HG03095 (cell line): ENCODE measurements around the gene KIF6.

Source experiments
- ATAC-seq: cut with Tn5 transposase; IDR thresholded peaks from one replicate; pipeline ENCODE4 v1.9.1; 2021; ENCODE audit warnings: moderate library complexity; ENCODE audit not compliant: unreplicated experiment

Gene KIF6

GRCh38 chr6:39361657-39362486 lies 363.3 kb downstream of the KIF6 start:
- peak; percentile 79 for ATAC-seq

- no peak for ATAC-seq
These were observed 364.8 kb downstream of the KIF6 start for GRCh38 chr6:39360378-39360777.

- ATAC-seq, result no peak
These were observed 367.1 kb downstream of the KIF6 start for GRCh38 chr6:39357998-39358686.

GRCh38 chr6:39353698-39354315 lies 371.4 kb downstream of the KIF6 start:
- no peak for ATAC-seq

GRCh38 chr6:39350723-39351505 lies 374.3 kb downstream of the KIF6 start:
- no peak for ATAC-seq

DNA sequence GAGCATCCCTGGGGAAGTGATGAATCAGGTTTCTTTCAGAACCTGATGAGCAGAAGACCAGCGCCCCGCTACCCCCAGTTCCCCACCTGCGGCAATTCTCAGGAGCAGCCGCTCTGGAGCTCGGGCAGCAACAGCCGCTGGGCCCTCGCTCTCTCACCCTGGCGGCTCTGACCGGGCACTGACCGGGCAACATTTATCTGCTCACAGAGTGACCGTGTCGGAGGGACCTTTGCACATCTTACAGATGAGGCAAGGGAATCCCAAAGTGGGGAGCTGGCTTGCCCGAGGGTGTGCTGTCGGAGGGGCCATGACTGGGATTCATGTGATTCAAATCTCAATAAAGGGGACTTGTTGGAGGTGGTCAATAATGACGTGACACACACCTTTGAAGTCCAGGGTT lies 376.5 kb downstream of the KIF6 start:
- ATAC-seq, result no peak

GRCh38 chr6:39347906-39348585 lies 377.2 kb downstream of the KIF6 start:
- ATAC-seq, result no peak

DNA sequence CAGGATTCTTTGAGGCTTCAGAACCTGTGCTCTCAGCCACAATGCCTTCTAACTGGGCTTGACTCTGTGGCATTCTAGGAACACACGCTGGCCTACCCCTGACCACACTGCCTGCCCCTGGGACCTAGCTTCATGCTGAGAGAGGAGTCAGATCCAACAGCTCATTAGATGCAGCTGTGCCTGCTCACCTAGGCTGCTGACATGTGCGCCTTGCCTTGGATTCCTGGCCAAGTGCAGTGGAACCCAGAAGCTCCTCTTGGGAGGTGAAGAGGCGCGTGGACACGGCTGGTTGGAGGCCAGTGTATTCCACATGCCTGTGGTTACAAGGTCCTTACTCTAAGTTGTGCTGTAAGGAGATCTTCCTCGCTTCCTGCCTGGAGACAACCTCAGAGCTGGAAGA lies 378.0 kb downstream of the KIF6 start:
- ATAC-seq, result no peak

GRCh38 chr6:39344821-39345280 lies 380.4 kb downstream of the KIF6 start:
- ATAC-seq, result no peak

- ATAC-seq, result no peak
These were observed 381.8 kb downstream of the KIF6 start for GRCh38 chr6:39343396-39343870.

GRCh38 chr6:39342692-39343395 lies 382.4 kb downstream of the KIF6 start:
- ATAC-seq, result no peak

DNA sequence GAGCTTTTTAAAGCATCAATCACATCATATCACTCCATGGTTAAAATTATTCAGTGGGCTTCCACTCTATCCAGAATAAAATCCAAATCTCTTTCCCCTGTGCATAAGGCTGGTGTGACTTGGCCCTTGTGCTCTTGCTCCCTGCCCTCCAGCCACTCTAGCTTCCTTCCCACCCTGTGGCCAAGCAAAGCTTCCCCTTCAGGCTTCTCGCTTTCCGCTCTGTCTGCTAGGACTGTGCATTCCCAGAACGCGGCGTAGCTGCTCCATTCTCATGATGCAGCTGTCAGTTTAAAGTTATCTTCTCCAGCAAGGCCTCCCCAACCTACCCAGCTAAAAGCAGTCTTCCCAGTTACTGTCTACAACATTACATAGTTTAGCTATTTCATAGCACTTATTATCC lies 383.3 kb downstream of the KIF6 start:
- no peak for ATAC-seq

- no peak for ATAC-seq
These were observed 383.9 kb downstream of the KIF6 start for GRCh38 chr6:39341352-39341751.

DNA sequence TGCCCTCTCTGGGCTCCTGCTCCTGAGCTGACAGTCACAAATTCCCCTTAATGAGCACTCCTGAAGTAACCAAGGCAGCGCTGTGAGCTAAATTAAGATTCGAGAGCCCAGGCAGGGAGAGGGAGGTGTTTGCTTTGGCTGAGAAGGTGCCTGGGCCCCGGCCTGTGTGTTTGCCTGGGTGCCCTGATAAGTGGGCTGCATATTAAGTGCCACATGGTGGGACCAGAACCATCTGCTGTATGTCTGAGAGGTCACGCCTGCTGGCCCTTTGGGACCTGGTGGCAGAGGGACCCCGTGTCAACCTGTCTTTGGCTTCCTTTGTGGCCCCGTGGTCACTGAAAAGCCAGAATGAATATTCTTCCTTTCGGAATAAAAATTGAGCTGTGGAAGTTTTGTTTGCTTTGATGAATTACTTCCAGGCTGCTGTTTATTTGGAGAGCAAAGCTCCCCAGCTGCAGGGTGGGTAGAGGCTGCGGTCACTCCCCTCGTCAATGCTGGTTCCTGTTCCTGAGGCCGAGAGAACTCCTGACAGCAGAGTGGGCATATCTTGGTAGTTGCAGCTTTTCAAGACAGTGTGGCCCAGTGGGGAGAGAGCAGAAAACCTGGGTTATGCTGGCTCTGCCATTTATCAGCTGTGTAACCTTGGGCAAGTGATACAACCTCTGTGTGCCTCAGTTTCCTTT lies 385.2 kb downstream of the KIF6 start:
- ATAC-seq, result no peak

DNA sequence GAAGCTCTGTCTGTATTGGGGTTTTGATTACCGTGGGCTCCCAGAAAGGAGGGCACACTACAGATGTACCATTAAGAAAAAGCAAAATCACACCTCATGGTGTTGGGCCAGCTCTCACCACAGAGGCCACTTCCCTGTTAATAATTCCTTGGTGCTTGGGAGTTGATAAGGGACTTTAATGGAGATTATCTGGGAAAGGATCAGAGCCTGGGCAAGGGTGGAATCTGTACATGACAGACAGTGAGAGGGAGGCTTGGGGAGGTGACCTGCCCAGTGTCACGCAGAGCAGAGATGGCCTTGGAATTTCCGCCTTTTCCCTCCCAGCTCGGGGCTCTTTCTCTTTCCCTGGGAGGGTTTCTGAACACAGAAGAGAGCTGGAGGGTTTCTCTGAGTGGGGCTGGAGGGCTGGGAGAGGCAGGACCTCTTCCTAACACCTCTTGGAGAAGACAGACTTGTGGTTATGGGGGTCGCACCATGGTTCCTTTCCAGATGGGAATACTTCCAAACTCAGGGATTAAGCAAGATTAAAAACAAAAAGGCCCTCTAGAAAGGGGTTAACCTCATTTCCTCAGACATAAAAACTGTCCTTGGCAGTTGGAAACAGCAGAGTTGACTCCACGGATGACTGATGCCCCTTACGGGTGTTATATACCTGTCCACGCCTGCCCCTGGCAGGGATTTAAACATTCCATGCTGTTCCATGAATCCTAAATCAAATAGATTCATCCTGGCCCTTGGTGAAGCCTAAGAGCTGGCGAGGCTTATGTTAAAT lies 385.9 kb downstream of the KIF6 start:
- no peak for ATAC-seq

DNA sequence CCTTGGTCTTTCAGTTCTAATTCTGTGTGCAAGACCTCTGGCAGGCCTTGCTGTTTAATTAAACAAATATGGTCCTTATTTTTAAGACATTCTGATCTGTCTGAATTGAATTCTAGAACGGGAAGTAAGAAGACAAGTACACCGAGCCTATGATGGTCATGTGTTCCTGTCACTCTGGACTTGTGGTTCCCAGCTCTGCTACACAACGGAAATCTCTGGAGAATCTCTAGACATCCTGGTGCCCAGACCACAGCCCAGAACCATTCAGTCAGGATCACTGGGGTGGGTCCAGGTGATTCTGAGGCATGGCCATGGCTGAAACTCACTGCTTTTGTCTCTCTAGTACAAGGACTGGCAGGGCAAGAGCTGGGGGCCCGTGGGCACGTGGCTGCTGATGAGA lies 386.8 kb downstream of the KIF6 start:
- no peak for ATAC-seq

DNA sequence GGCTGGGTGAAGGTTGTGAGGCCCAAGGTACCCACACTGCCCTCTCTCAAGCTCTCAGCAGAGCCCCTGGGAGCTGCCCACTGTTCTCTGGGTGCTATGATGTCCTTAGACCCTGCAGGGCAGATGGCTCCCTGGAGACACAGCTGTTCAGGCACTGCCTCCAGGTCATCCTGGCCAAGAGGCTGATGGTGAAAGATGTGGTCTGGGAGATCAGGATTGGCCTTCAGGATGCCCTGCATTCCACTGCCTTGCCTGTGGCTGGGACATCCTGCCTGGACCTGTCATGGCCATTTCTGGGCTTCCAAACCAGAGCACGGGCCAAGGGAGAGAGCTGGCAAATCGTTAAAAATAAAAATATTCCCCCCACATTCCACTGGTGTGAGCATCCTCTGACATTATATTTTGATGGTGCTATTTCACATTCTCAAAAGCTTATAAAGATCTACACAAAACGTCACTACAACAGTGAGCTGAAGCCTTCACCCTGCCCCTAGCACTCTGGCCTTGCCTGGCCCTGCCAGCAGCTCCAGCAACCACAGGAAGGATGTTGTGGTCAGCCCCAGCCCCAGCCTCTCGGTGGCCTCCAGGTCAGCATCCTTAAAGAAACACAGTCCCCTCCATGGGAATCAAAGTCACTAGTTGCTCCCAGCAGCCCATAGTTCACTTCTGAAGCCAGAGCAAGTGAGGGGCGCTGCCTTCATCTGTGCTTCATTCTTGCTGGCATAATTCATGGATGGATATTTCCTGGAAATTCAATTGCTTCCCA lies 389.2 kb downstream of the KIF6 start:
- ATAC-seq, result no peak
